CD4-positive, alpha-beta T cell treated with Interleukin-1 beta for 1 hour (primary cell): Measurements from ENCODE around the gene VMP1.
"Not testable (repeated sequence)": the region's sequence is repeated elsewhere in the genome, so short reads cannot be mapped to it uniquely, and the experiment has no call there.

ENCODE experiments used
- DNase-seq, 2 donors: peaks; one replicate each; pipeline ENCODE4 v3.0.0-alpha.2; 2020 to 2022

VMP1 gene

GRCh38 chr17:59814685-59815084, 107.2 kb downstream of the VMP1 start:
- DNase-seq = no peak

- DNase-seq = no peak
Observed at GRCh38 chr17:59815965-59816364, 108.5 kb downstream of the VMP1 start.

- peak in 1 of 2 donors; percentile 36 for DNase-seq
Observed at GRCh38 chr17:59825533-59826322, 118.3 kb downstream of the VMP1 start.

GRCh38 chr17:59826706-59827453, 119.4 kb downstream of the VMP1 start:
- DNase-seq = no peak

GRCh38 chr17:59827721-59828477, 120.4 kb downstream of the VMP1 start:
- DNase-seq = peak in 1 of 2 donors; percentile 53

GRCh38 chr17:59828478-59828760, 121.0 kb downstream of the VMP1 start:
- DNase-seq = no peak

GRCh38 chr17:59828819-59829216, 121.4 kb downstream of the VMP1 start:
- not testable (repeated sequence) for DNase-seq

GRCh38 chr17:59829217-59830006, 122.0 kb downstream of the VMP1 start:
- peak; percentile 43 to 84 for DNase-seq

- no peak for DNase-seq
Observed at GRCh38 chr17:59830007-59830630, 122.7 kb downstream of the VMP1 start.

GRCh38 chr17:59830846-59831486, 123.5 kb downstream of the VMP1 start:
- no peak for DNase-seq

- peak in 1 of 2 donors; percentile 27 for DNase-seq
Observed at GRCh38 chr17:59832883-59833379, 125.5 kb downstream of the VMP1 start.

- peak; percentile 83 to 92 for DNase-seq
Observed at GRCh38 chr17:59837308-59838051, 130.0 kb downstream of the VMP1 start.

- peak; percentile 30 to 51 for DNase-seq
Observed at GRCh38 chr17:59838052-59838916, 130.8 kb downstream of the VMP1 start.

GRCh38 chr17:59839651-59840328, 132.3 kb downstream of the VMP1 start:
- DNase-seq = peak in 1 of 2 donors; percentile 29

- peak in 1 of 2 donors; percentile 55 for DNase-seq
Observed at GRCh38 chr17:59840329-59841090, 133.1 kb downstream of the VMP1 start.

GRCh38 chr17:59841091-59841881, 133.8 kb downstream of the VMP1 start:
- peak; percentile 28 to 67 for DNase-seq

GRCh38 chr17:59841882-59842263, 134.4 kb downstream of the VMP1 start:
- not testable (repeated sequence) for DNase-seq
